Caco-2 (cell line): ENCODE results near the gene HOXA7. TPM values are rescaled to one million over a fixed set of nuclear protein-coding genes. Genes with fewer than 3 reads are reported as not detected.

Experiments
- BruUV-seq: library from RNA; stranded (reverse); fragments of 400-500 nt; replicated peaks from 2 replicates; lab custom pipeline; 2021; lab: Mats Ljungman, UMichigan
- CTCF ChIA-PET: fragments of 300-600 bp; sonication (Branson Sonifier 250); formaldehyde crosslinking; loops from one replicate; lab custom pipeline; 2022; ENCODE audit warnings: antibody characterized with exemption; lab: Charles Lee
- POLR2A ChIA-PET: fragments of 300-600 bp; sonication (Branson Sonifier 250); formaldehyde crosslinking; loops from one replicate; lab custom pipeline; 2022; ENCODE audit warnings: antibody characterized with exemption; lab: Charles Lee
- DNase-seq, 2 experiments: peaks; one replicate each; pipeline versions ENCODE4 v3.0.0 to v3.0.0-alpha.2; 2020 to 2022
- H3K27me3 ChIP-seq: replicated peaks from 2 replicates; pipeline ENCODE4 v1.6.0; 2011; ENCODE audit warnings: low read length; ENCODE audit not compliant: control insufficient read depth, insufficient read depth
- H3K36me3 ChIP-seq: 2 replicates; pipeline ENCODE4 v1.5.1; 2011; ENCODE audit warnings: low read length; ENCODE audit not compliant: control insufficient read depth, insufficient read depth
- H3K4me1 ChIP-seq: fragments of 250-450 bp; sonication (Bioruptor Pico); 2 replicates; pipeline ENCODE4 v1.5.1; 2020; ENCODE audit warnings: mild to moderate bottlenecking
- H3K4me3 ChIP-seq: 2 replicates; pipeline ENCODE4 v1.5.1; 2011; ENCODE audit warnings: low read depth, mild to moderate bottlenecking, control low read depth, low read length
- H3K9me3 ChIP-seq: fragments of 250-450 bp; sonication (Bioruptor Pico); 2 replicates; pipeline ENCODE4 v1.5.1; 2020; ENCODE audit warnings: mild to moderate bottlenecking, moderate library complexity
- H3K27ac Mint-ChIP-seq: one replicate; pipeline ENCODE4 v1.8.0; 2022; ENCODE audit warnings: mixed read lengths; ENCODE audit not compliant: unreplicated experiment
- H3K27me3 Mint-ChIP-seq: one replicate; pipeline ENCODE4 v1.8.0; 2022; ENCODE audit warnings: mixed read lengths; ENCODE audit not compliant: insufficient read depth, unreplicated experiment
- H3K36me3 Mint-ChIP-seq: one replicate; pipeline ENCODE4 v1.8.0; 2022; ENCODE audit warnings: mild to moderate bottlenecking, mixed read lengths; ENCODE audit not compliant: insufficient read depth, unreplicated experiment
- H3K4me1 Mint-ChIP-seq: one replicate; pipeline ENCODE4 v1.8.0; 2022; ENCODE audit warnings: low read depth, mixed read lengths; ENCODE audit not compliant: unreplicated experiment
- H3K4me3 Mint-ChIP-seq: one replicate; pipeline ENCODE4 v1.8.0; 2022; ENCODE audit warnings: mild to moderate bottlenecking, moderate library complexity, mixed read lengths; ENCODE audit not compliant: unreplicated experiment
- H3K9me3 Mint-ChIP-seq: one replicate; pipeline ENCODE4 v1.8.0; 2022; ENCODE audit warnings: mixed read lengths; ENCODE audit not compliant: unreplicated experiment
- CTCF ChIP-seq, 2 experiments: fragments of 200-600 bp in 1 of 2; IDR thresholded peaks; 1 replicate in 1 of 2; 2 replicates in 1 of 2; pipeline versions ENCODE4 v1.5.1 to v1.8.0; 2011 to 2022; ENCODE audit warnings: antibody characterized with exemption in 1 of 2, control low read depth in 1 of 2, inconsistent platforms in 1 of 2, low read depth in 1 of 2, low read length in 1 of 2, mild to moderate bottlenecking in 1 of 2, moderate library complexity in 1 of 2; ENCODE audit not compliant: insufficient read depth in 1 of 2, severe bottlenecking in 1 of 2, unreplicated experiment in 1 of 2
- intact Hi-C: fragments of 100-400 bp; cut with micrococcal nuclease; formaldehyde crosslinking; loops from one replicate; pipeline ENCODE4 v1.10.0; 2022; ENCODE audit not compliant: unreplicated experiment
- total RNA-seq: library from RNA; stranded (reverse); gene quantifications from 2 replicates; pipeline ENCODE4 v1.2.3, GENCODE V29; 2022

The HOXA7 gene
- total RNA-seq, 1 experiment from 2014 or later: 19.9 TPM

- intact Hi-C loops: loop anchor here (1.0 to 5.0 kb wide), 3 partner anchors 8 to 175 kb away; partner anchors contain the start of gene HOXA4
- Mint-ChIP-seq H3K4me1 (peaks cover 38% of the 10 kb centered on the region), H3K9me3 (no peaks in the 10 kb centered on the region), H3K4me3 (peak overlapping the region; percentile 92), H3K27me3 (no peaks in the 10 kb centered on the region), H3K36me3 (peaks cover 46% of the 10 kb centered on the region), H3K27ac (peak overlapping the region; percentile 95)
- H3K4me3 ChIP-seq: peak overlapping the region; percentile 60
- H3K36me3 ChIP-seq: no peaks in the 10 kb centered on the region
- H3K4me1 ChIP-seq: peaks cover 64% of the 10 kb centered on the region
- ChIA-PET CTCF (interaction anchor here (0.8 to 1.6 kb wide), 3 partner anchors 11 to 58 kb away, joined by 3 to 4 read pairs (median 3); no protein-coding TSS in a partner anchor), POLR2A (interaction anchor here (0.5 to 1.8 kb wide), 8 partner anchors 9 to 71 kb away, joined by 3 to 9 read pairs (median 3); partner anchors contain the start of genes HOXA4 and HOXA5)
- BruUV-seq: no TSS peak
- no peaks in the 10 kb centered on the region for H3K27me3 ChIP-seq
- no peak for TF ChIP-seq CTCF (IDR thresholded peaks at IDR 0.05; ENCODE audit: insufficient read depth in 1 of 2, low read depth in 1 of 2, low read length in 1 of 2, severe bottlenecking in 1 of 2, unreplicated experiment in 1 of 2)
- DNase-seq: peak; percentile 87
- no peaks in the 10 kb centered on the region for H3K9me3 ChIP-seq
Observed at GRCh38 chr7:27122077-27122910, 34.2 kb downstream of the HOXA7 start.

- Mint-ChIP-seq H3K36me3 (peaks cover 46% of the 10 kb centered on the region), H3K27me3 (no peaks in the 10 kb centered on the region), H3K9me3 (no peaks in the 10 kb centered on the region), H3K4me1 (peaks cover 38% of the 10 kb centered on the region), H3K27ac (peak overlapping the region; percentile 95), H3K4me3 (peak overlapping the region; percentile 92)
- CTCF ChIA-PET: interaction anchor here (1.4 to 1.6 kb wide), 2 partner anchors 11 to 58 kb away, joined by 3 to 4 read pairs; no protein-coding TSS in a partner anchor
- DNase-seq: no peak
- H3K36me3 ChIP-seq: no peaks in the 10 kb centered on the region
- peak overlapping the region; percentile 60 for H3K4me3 ChIP-seq
- POLR2A ChIA-PET: interaction anchor here (0.5 to 1.8 kb wide), 8 partner anchors 8 to 70 kb away, joined by 3 to 9 read pairs (median 3); partner anchors contain the start of genes HOXA4 and HOXA5
- no peaks in the 10 kb centered on the region for H3K9me3 ChIP-seq
- intact Hi-C loops: loop anchor here (1.0 to 5.0 kb wide), 3 partner anchors 9 to 174 kb away; partner anchors contain the start of gene HOXA4
- BruUV-seq: TSS peak; percentile 68
- no peak for TF ChIP-seq CTCF (IDR thresholded peaks at IDR 0.05; ENCODE audit: insufficient read depth in 1 of 2, low read depth in 1 of 2, low read length in 1 of 2, severe bottlenecking in 1 of 2, unreplicated experiment in 1 of 2)
- H3K27me3 ChIP-seq: no peaks in the 10 kb centered on the region
- H3K4me1 ChIP-seq: peaks cover 70% of the 10 kb centered on the region
Observed at GRCh38 chr7:27121684-27122076, 34.8 kb downstream of the HOXA7 start.

- CTCF ChIA-PET: no interaction called here
- BruUV-seq: no TSS peak
- TF ChIP-seq CTCF (IDR thresholded peaks at IDR 0.05; ENCODE audit: insufficient read depth in 1 of 2, low read depth in 1 of 2, low read length in 1 of 2, severe bottlenecking in 1 of 2, unreplicated experiment in 1 of 2): no peak
- Histone ChIP-seq H3K9me3 (no peaks in the 10 kb centered on the region), H3K4me1 (peaks cover 56% of the 10 kb centered on the region), H3K4me3 (no peak overlapping the region), H3K36me3 (no peaks in the 10 kb centered on the region), H3K27me3 (no peaks in the 10 kb centered on the region)
- Mint-ChIP-seq H3K9me3 (no peaks in the 10 kb centered on the region), H3K4me1 (peaks cover 39% of the 10 kb centered on the region), H3K4me3 (peak overlapping the region; percentile 92), H3K27me3 (no peaks in the 10 kb centered on the region), H3K27ac (no peak overlapping the region), H3K36me3 (peaks cover 45% of the 10 kb centered on the region)
- POLR2A ChIA-PET: no interaction called here
- intact Hi-C loops: no loop called here
- DNase-seq: no peak
Observed at GRCh38 chr7:27119412-27119911, 37.0 kb downstream of the HOXA7 start.
